Medulla oblongata (tissue), 1 donor: ENCODE results near the gene AHNAK2.

Experiments used
- DNase-seq: peaks from one replicate; pipeline ENCODE4 v3.0.0-alpha.2; 2015; ENCODE audit errors: extremely low spot score

The AHNAK2 gene

DNA sequence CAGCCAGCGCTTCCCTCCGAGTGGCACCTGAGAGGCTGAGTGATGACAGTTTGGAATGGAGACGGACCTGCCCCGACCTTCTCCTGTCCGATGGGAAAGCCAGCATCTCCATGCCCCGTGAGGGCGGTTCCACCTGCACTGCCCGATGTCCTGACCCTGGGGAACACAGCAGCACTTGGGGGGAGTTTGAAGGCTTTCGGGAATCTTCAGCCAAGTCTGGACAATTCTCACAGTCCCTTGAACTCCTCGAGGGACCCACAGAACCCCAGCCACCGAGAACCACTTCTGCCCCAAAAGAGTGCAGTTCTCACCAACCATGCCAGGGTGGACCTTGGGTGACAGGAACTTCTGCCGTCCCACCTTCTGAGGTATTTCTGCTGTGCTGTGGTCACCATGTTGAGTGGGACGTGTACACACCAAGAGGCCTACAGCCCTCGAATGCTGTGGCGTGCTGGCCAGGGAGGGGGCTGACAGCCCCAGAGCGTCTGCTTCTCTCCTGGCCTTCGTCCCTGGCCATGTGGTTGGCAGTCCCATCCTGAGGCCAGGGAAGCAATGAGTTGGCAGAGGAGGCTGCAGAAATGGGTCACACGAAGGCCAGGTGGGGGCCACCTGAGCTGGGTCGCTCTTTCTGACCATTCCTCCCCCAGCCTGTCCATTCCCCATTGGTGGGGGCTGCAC is 8.5 kb upstream of the AHNAK2 start:
- DNase-seq: no peak

- DNase-seq: peak; percentile 92
Measured at GRCh38 chr14:104985675-104986486, 7.7 kb upstream of the AHNAK2 start, which contains the start of gene CLBA1. Gene CLBA1 (plus strand): TSS chr14:104985788. CDS start chr14:104986432, 644 bp downstream.

DNA sequence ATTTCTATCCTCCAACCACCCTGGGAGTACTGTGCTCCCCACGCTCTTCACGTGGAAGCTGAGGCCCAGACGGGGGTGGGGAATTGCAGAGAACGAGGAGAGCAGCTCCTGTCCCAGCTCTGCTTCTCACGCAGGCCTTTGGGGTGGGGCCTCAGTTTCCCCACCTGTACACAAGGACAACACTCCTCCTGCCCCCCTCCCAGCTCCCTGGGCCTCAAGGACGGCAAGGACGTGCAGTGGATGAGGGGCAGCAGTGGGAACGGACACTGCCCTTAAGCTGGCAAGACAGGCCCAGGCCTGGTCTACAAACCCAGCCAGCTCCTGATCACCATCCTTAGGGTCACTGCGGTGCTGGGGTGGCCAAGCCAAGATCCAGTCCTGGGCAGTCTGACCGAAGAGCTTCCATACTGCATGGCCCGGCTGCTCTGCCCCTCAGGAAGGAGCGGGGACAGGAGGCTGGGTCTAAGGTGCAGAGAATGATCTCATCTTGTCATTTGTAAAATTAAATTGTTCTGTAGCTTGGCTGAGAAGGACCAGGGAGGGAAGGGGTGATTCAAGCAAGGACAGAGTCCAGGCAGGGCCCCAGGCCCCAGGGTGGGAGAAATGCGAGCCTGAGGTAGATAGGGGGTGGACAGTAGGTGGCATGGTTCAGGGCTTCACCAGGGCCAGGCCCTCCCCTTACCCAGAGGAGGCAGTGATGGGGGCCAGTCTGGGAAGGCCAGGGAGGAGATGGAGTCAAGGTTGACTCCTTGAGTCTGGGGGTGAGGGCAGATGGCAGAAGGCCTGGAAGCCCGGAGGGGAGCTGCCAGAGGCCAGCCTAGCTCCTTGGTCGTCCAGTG is 6.1 kb upstream of the AHNAK2 start:
- no peak for DNase-seq

DNA sequence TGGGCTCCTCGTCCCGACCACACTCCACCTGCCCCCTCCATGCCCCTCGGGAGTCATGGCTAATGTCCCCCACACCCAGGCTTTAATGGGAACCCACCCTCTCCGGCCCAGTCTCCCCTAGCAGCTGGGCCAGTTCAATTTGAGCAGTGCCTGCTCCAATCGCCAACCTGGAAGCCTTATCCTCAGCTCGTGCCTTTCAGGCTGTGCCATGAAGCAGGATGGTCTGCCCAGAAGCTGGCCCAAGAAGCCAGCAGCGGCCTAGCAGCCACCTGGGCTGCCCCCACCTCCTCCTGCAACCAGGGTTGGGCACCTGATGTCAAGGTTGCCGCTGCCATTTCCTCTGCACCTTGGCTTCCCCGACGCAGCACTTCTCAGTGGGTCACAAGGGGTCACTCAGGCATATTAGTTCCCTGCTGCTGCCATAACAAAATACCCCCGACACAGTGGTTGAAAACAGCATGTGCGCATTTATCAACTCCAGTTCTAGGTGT is 5.1 kb upstream of the AHNAK2 start:
- no peak for DNase-seq

DNA sequence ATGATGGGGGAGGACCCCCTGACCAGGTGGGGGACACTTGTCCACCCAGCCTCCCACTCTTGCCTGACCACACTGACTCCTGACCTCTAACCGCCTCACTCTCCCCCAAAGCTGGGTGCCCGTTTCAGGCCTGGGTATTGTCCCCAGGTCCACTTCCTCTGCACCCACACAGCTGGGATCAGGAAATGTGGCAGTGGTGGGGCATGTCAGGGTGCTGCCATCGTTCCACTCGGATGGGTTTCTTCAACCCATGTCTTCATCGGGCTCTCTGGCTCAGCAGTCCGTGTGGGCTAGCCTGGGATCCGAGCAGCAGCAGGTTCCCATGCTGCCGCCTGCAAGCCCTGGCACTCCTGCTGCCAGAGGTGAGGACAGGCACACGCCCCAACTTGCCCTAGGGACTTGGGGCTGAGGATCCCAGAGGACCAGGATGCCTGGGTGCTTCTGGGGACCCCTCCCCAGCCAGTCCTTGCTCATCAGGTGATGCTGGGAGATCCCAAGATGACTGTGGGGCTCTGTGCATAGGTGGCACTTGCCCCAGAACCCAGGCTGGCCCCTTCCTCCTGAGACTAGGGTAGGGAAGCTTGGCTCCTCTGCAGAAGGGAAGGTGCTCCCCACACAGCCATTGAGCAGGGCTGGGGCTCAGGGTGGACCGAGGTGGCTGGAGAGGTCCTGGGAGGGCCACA is 4.5 kb upstream of the AHNAK2 start:
- DNase-seq: no peak

DNA sequence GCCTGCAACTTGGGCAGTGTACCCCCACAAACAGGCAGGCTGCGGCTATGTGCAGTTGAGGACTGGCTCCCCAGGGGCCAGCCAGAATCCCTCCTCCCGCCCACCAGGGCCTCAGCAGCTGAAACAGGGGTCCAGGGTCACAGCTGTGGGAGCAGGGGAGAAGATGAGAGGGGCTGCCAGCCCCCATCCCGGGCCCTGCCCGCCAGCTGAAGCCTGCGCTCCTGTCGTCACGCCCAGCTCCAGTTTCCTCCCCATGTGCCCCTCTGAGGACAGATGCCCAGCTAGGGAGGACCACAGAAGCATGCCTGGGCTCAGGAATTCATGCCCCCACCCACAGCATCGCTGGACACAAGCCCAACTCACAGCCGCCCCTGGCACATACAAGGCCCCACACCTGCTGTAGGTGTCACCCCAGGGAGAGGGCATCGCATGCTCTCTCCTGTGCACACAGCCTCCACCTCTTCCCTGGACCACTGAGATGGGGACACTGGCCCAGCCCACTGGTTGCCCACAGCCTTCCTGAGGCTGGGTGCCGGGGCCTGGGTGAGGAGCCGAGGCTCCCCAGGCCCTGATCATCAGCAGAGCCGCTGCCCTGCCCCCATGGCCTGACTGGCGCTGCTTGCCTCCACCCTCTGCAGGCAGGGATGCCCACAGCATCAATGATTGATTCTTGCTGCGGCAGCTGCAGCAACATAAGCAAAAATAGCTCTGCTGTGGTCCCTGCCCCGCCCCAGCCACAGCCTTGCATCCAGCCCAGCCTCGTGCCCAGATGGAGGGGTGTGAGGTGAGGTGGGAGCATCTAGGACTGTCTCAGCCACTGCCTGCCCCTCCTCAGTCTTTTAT is 3.7 kb upstream of the AHNAK2 start:
- DNase-seq: no peak

GRCh38 chr14:104980611-104981531 is 2.7 kb upstream of the AHNAK2 start:
- no peak for DNase-seq

DNA sequence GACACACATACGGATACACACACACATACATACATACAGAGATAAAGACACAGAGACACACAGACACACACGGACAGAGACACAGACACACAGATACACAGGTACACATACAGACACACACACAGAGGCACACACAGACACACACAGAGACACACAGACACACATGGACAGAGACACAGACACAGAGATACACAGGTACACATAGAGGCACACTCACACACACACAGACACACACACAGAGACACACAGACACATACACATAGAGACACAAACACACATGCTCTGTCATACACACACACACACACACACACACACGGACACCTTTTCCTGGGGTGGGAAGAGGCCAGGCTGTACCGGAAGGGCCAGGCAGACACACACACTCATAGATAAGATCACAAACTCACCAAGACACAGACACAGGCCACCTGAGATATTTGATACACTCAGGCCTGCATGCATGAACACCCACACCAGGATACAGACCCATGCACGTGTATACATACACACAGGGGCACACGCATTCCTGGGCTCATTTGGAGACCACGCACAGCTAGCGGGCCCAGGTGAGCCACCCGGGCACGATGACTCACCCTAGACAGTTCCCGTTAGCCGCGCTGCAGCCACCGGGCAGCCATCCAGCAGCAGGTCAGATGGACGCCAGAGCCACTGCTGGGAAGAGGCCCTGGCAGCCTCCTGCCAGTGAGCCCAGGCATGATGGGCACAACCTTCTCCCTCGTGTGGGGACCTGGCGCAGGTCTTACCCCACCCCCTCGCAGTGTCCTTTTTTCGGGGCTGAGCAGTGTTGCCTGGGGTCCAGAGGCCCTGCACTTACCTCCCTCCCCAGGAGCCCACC is 1.8 kb upstream of the AHNAK2 start:
- DNase-seq: no peak

- no peak for DNase-seq
Measured at GRCh38 chr14:104978746-104979691, 845 bp upstream of the AHNAK2 start.

GRCh38 chr14:104977008-104977680 is 1.0 kb downstream of the AHNAK2 start:
- DNase-seq: no peak

DNA sequence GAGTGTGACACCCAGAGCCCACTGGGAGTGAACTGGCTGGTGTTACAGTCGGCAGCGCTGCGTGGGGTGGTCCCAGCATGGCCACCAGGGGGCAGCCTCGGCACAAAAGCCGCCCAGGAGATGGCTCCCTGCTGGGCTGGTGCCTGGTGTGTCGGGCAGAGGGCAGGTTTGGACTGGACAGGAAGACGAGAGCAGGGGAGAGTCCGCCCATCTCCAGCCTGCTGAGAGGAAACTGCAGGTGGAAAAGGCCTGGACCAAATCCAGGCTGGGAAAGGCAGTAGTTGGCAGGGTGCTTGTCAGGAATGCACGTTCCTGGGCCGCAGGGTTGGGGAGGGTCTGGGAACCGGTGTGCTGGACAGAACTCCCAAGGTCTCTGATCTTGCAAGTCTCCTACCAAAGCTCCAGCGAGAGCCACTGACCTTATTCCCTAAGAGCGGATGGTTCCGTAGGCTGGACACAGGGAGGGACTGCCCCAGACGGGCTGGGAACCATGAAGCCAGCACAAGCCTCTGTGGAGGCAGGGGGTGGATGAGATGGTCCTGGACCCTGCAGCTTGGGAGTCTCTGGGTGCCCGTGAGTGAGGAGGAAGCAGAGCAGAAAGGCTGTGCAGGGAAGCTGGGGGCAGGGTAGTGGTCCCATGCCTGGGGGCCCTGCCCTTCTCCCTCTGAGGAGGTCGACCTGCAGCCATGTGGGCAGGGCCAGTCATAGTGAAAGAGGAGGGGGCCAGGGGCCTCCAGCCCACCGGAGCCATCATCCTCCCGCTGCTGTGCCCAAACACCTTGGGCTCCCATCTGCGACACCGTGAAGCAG is 1.8 kb downstream of the AHNAK2 start:
- peak; percentile 69 for DNase-seq

DNA sequence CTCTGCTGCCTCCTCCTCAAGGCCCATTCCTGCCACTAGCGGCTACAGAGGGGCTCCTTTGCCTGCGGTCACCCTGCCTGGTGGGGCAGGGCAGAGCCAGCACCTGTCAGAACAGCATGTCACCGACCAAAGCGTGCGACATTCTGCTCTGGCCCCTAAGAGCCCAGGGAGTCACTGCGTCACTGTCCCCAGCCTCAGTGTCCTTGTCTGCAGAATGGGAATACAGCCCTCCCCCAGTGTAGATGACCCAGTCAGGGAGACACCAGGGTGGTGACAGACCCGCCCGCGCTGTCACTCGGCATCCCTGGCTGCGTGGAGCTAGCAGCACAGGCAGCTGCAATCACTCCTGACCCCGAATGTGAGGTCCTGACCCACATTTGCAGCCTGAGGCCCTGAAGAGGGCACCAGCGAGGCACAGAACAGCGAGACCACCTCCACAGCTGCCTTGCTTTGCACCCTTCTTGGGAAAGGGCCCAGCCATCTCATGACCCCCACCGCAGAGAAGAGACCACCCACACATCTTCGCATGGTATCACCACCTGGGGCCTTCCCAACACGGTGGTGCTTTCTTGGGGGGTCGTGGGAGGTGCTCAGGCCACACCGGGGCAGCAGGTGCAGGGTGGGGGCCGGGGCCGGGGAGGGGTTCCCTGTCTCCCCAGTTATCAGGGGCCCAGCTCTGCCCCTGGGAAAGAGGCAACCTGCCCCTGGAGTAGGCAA is 2.5 kb downstream of the AHNAK2 start:
- DNase-seq: no peak

- DNase-seq: no peak
Measured at GRCh38 chr14:104974665-104975390, 3.3 kb downstream of the AHNAK2 start.

DNA sequence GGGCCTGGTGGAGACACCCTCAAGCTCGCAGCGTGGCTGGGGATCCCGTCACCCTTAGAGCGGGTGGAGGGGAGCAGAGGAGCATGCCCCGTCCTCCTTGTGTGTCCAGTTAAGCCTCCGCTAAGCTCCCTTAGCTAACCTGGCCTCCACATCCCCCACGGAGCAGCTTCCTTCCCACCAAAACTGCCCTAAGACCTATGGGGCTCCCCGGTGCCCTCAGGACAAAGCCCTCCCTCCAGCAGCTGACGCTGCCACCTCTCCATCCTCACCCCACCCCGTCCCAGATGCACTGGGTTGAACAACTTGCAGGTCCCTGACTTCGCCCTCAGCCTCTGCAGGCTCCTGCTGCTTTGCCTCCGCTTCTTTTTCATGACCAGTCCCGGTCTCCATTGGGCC is 4.0 kb downstream of the AHNAK2 start:
- DNase-seq: no peak
